ENCODE results near the gene ELL.

Gene ELL

GRCh38 chr19:18431351-18432197 is 90.3 kb downstream of the ELL start:
- DNase-seq, result no peak

GRCh38 chr19:18430417-18431144 is 91.3 kb downstream of the ELL start:
- no peak for DNase-seq

GRCh38 chr19:18429717-18430416 is 92.0 kb downstream of the ELL start:
- no peak for DNase-seq

- DNase-seq, result no peak
These were observed 92.8 kb downstream of the ELL start for GRCh38 chr19:18428787-18429674.

GRCh38 chr19:18428173-18428786 is 93.6 kb downstream of the ELL start:
- no peak for DNase-seq

- DNase-seq, result no peak
These were observed 94.1 kb downstream of the ELL start for GRCh38 chr19:18427743-18428113.

- no peak for DNase-seq
These were observed 94.7 kb downstream of the ELL start for GRCh38 chr19:18427080-18427742.

- no peak for DNase-seq
These were observed 95.5 kb downstream of the ELL start for GRCh38 chr19:18426416-18426767.

GRCh38 chr19:18425515-18426415 is 96.1 kb downstream of the ELL start:
- DNase-seq, result no peak

GRCh38 chr19:18424890-18425514 is 96.9 kb downstream of the ELL start:
- DNase-seq, result no peak

- DNase-seq, result no peak
These were observed 97.6 kb downstream of the ELL start for GRCh38 chr19:18424122-18424889.

- no peak for DNase-seq
These were observed 98.4 kb downstream of the ELL start for GRCh38 chr19:18423258-18424020.

GRCh38 chr19:18422530-18423191 is 99.2 kb downstream of the ELL start:
- DNase-seq, result no peak

- no peak for DNase-seq
These were observed 100.4 kb downstream of the ELL start for GRCh38 chr19:18421371-18421959.

- no peak for DNase-seq
These were observed 100.9 kb downstream of the ELL start for GRCh38 chr19:18420930-18421329.

GRCh38 chr19:18419699-18420460 is 102.0 kb downstream of the ELL start:
- DNase-seq, result no peak

GRCh38 chr19:18419195-18419698 is 102.6 kb downstream of the ELL start, which contains the start of gene SSBP4:
TSS of gene SSBP4 (plus strand) at chr19:18419398. CDS start at chr19:18419649, 251 bp downstream.
- no peak for DNase-seq

All from NCI-H2081 treated with DMSO at 0.1 percent for 48 hours (cell line).